Fibroblast of lung (primary cell): Measurements from ENCODE around the gene ERVFRD-1. TPM values are rescaled to one million over a fixed set of nuclear protein-coding genes. Genes with fewer than 3 reads are reported as not detected.

ENCODE experiments used
- DNase-seq, 2 donors: peaks; one replicate each; pipeline versions ENCODE4 v3.0.0 to v3.0.0-alpha.2; 2010; ENCODE audit warnings: low read depth in 2 of 2
- H2AFZ ChIP-seq: 2 replicates; pipeline ENCODE4 v1.5.1; 2012; ENCODE audit warnings: low read length, control low read depth, inconsistent platforms
- H3K27ac ChIP-seq: 2 replicates; pipeline ENCODE4 v1.5.1; 2011; ENCODE audit warnings: low read length, control low read depth; ENCODE audit not compliant: insufficient read depth
- H3K27me3 ChIP-seq: 2 replicates; pipeline ENCODE4 v1.5.1; 2011; ENCODE audit warnings: mild to moderate bottlenecking, low read length; ENCODE audit not compliant: control insufficient read depth, insufficient read depth
- H3K36me3 ChIP-seq: 2 replicates; pipeline ENCODE4 v1.5.1; 2011; ENCODE audit warnings: low read length; ENCODE audit not compliant: control insufficient read depth, insufficient read depth
- H3K4me1 ChIP-seq: 2 replicates; pipeline ENCODE4 v1.5.1; 2011; ENCODE audit warnings: low read length; ENCODE audit not compliant: control insufficient read depth, insufficient read depth; ENCODE audit errors: extremely low read depth
- H3K4me2 ChIP-seq: 2 replicates; pipeline ENCODE4 v1.5.1; 2011; ENCODE audit warnings: low read length, control low read depth; ENCODE audit not compliant: insufficient read depth; ENCODE audit errors: extremely low read depth
- H3K4me3 ChIP-seq, 4 experiments: fragments of 200-600 bp in 1 of 4; sonication (generic) in 1 of 4; replicated peaks in 1 of 4; 2 replicates each; pipeline ENCODE4 v1.5.1; 2011 to 2016; ENCODE audit warnings: low read length in 4 of 4, low read depth in 3 of 4, mild to moderate bottlenecking in 3 of 4, control low read depth in 2 of 4, inconsistent platforms in 1 of 4, mixed read lengths in 1 of 4; ENCODE audit not compliant: insufficient read depth in 1 of 4; ENCODE audit errors: control extremely low read depth in 1 of 4
- H3K79me2 ChIP-seq: 2 replicates; pipeline ENCODE4 v1.5.1; 2012; ENCODE audit warnings: mild to moderate bottlenecking, low read length, inconsistent platforms; ENCODE audit not compliant: control insufficient read depth, insufficient read depth
- H3K9ac ChIP-seq: 2 replicates; pipeline ENCODE4 v1.5.1; 2011; ENCODE audit warnings: mild to moderate bottlenecking, low read length, control low read depth; ENCODE audit not compliant: insufficient read depth
- H3K9me3 ChIP-seq: 2 replicates; pipeline ENCODE4 v1.5.1; 2012; ENCODE audit warnings: low read depth, low read length; ENCODE audit not compliant: control insufficient read depth, insufficient read depth
- H4K20me1 ChIP-seq: 2 replicates; pipeline ENCODE4 v1.5.1; 2011; ENCODE audit warnings: low read length; ENCODE audit not compliant: control insufficient read depth, insufficient read depth; ENCODE audit errors: extremely low read depth
- EZH2 ChIP-seq: IDR thresholded peaks from 2 replicates; pipeline ENCODE4 v1.5.1; 2012; ENCODE audit warnings: low read length, control low read depth, mild to moderate bottlenecking; ENCODE audit errors: missing control alignments
- polyA plus RNA-seq, 2 donors: library from polyadenylated mRNA; depleted of rRNA in 1 of 2; stranded (reverse) in 1 of 2; unstranded in 1 of 2; fragments of >200 nt; gene quantifications; 2 replicates each; pipeline ENCODE4 v1.2.1, GENCODE V29; 2011 to 2012; ENCODE audit warnings: missing spikeins in 1 of 2
- total RNA-seq: library from RNA; depleted of rRNA; stranded (reverse); fragments of >200 nt; gene quantifications from 2 replicates; pipeline ENCODE4 v1.2.1, GENCODE V29; 2014
- TF ChIP-seq, protein P1 (sequence below), 2 donors: IDR thresholded peaks in 1 of 2; conservative IDR thresholded peaks in 1 of 2; 1 replicate in 1 of 2; 2 replicates in 1 of 2; pipeline ENCODE4 v1.5.1; 2011 to 2012; ENCODE audit warnings: low read length in 2 of 2, control low read depth in 1 of 2, inconsistent platforms in 1 of 2, low read depth in 1 of 2, mild to moderate bottlenecking in 1 of 2

ERVFRD-1 gene
- total and polyA plus RNA-seq, 2 donors (not counting 1 experiment from before 2014, with no cell fraction given), result not detected

DNA sequence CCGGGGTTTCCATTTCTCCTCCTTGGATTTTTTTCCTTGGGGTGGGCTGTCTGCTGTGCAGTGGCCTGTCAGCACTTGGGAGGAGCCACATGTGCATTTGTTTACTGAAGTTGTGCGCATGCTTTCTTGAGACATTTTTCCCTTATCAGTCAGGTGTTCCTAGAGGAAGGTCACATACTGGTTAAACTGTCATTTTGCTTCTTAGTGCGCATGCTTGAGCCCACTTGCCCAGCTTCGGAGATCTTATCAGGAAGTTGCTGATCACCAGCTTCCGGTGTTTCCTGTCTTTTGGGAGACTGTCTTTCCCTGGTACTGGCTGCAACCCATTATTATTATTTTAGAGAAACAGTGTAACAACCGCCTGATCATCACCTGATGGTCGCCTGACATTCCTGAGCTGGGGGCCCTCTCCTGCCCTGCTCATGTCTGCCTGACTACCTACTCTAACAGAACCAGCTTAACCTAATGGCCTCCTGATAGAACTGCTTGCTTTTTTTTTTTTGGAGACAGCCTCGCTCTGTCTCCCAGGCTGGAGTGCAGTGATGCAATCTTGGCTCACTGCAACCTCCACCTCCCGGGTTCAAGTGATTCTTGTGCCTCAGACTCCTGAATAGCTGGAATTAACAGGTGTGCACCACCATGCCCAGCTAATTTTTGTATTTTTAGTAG is 378 bp upstream of the ERVFRD-1 start:
- Histone ChIP-seq H3K27ac (no peak overlapping the region), H3K4me3 (no peak overlapping the region), H3K4me2 (no peak overlapping the region), H3K36me3 (no peaks in the 10 kb centered on the region), H3K79me2 (peaks cover 29% of the 10 kb centered on the region), H3K9me3 (no peaks in the 10 kb centered on the region), H2AFZ (no peak overlapping the region), H3K4me1 (no peaks in the 10 kb centered on the region), H4K20me1 (no peaks in the 10 kb centered on the region), H3K27me3 (no peaks in the 10 kb centered on the region), H3K9ac (no peak overlapping the region)
- TF ChIP-seq, protein P1, sequence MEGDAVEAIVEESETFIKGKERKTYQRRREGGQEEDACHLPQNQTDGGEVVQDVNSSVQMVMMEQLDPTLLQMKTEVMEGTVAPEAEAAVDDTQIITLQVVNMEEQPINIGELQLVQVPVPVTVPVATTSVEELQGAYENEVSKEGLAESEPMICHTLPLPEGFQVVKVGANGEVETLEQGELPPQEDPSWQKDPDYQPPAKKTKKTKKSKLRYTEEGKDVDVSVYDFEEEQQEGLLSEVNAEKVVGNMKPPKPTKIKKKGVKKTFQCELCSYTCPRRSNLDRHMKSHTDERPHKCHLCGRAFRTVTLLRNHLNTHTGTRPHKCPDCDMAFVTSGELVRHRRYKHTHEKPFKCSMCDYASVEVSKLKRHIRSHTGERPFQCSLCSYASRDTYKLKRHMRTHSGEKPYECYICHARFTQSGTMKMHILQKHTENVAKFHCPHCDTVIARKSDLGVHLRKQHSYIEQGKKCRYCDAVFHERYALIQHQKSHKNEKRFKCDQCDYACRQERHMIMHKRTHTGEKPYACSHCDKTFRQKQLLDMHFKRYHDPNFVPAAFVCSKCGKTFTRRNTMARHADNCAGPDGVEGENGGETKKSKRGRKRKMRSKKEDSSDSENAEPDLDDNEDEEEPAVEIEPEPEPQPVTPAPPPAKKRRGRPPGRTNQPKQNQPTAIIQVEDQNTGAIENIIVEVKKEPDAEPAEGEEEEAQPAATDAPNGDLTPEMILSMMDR (conservative IDR thresholded peaks at IDR 0.05 in 1 of 2, IDR thresholded peaks at IDR 0.05 in 1 of 2; ENCODE audit: low read depth in 1 of 2, low read length in 2 of 2), result no peak
- DNase-seq, result no peak

DNA sequence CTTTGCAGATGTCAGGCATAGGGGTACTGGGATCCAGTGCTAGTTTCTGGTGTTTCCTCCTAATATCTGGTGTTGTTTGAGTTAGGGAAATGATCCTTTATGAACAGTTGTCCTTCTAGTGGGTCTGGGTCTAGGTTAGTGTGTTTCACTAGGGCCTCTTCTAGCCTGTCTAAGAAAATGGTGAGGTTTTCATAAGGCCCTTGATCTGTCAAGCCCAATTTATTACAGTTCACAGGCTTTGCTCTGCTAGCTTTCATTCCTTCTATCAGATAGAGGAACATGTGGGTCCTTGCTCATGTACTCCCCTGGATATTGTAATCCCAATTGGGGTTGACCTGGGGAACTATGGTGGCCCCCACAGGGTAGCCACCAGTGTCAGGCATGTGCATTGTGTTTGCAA is 2.8 kb downstream of the ERVFRD-1 start:
- no peaks in the 10 kb centered on the region for H3K27me3 ChIP-seq
- H3K4me2 ChIP-seq, result no peak overlapping the region
- no peaks in the 10 kb centered on the region for H3K9me3 ChIP-seq
- H3K4me3 ChIP-seq, result no peak overlapping the region
- H4K20me1 ChIP-seq, result no peaks in the 10 kb centered on the region
- H3K27ac ChIP-seq, result no peak overlapping the region
- H2AFZ ChIP-seq, result no peak overlapping the region
- H3K4me1 ChIP-seq, result no peaks in the 10 kb centered on the region
- H3K79me2 ChIP-seq, result peaks cover 40% of the 10 kb centered on the region
- DNase-seq, result no peak
- H3K9ac ChIP-seq, result no peak overlapping the region
- no peaks in the 10 kb centered on the region for H3K36me3 ChIP-seq
- TF ChIP-seq EZH2, result no peak

DNA sequence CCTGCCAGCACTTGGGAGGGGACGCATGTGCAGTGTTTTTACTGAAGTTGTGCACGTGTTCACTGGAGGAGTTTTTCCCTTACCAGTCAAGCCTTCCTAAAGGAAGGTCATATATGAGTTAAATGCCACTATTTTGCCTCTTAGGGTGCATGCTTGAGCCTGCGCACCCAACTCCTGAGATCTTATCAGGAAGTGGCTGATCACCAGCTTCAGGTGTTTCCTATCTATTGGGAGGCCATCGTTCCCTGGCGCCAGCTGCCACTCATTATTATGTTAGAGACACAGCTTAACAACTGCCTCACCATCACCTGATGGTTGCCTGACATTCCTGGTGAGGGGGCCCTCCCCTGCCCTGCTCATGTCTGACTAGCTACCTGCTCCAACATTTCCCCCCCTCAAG is 8.5 kb downstream of the ERVFRD-1 start:
- no peaks in the 10 kb centered on the region for H4K20me1 ChIP-seq

More for the DNA sequence above, 8.5 kb downstream of the ERVFRD-1 start:
- Histone ChIP-seq H3K9me3 (no peaks in the 10 kb centered on the region), H3K27me3 (no peaks in the 10 kb centered on the region), H3K4me3 (no peak overlapping the region), H2AFZ (no peak overlapping the region), H3K4me1 (no peaks in the 10 kb centered on the region), H3K27ac (no peak overlapping the region), H3K79me2 (peaks cover 61% of the 10 kb centered on the region), H3K9ac (no peak overlapping the region), H3K36me3 (no peaks in the 10 kb centered on the region), H3K4me2 (no peak overlapping the region)
- TF ChIP-seq EZH2, result no peak
- TF ChIP-seq, protein P1 (conservative IDR thresholded peaks at IDR 0.05 in 1 of 2, IDR thresholded peaks at IDR 0.05 in 1 of 2; ENCODE audit: low read depth in 1 of 2, low read length in 2 of 2), result no peak
- no peak for DNase-seq
